GM12892 (cell line): ENCODE results near the gene HUNK.
"Not testable (repeated sequence)": the region's sequence is repeated elsewhere in the genome, so short reads cannot be mapped to it uniquely, and the experiment has no call there.

Experiments used
- POLR2A ChIP-seq: IDR thresholded peaks from 2 replicates; pipeline ENCODE4 v1.6.1; 2011; ENCODE audit warnings: low read depth, low read length, control low read depth
- POLR2AphosphoS5 ChIP-seq: IDR thresholded peaks from 2 replicates; pipeline ENCODE4 v1.6.1; 2011; ENCODE audit warnings: low read depth, low read length, control low read depth

DNA sequence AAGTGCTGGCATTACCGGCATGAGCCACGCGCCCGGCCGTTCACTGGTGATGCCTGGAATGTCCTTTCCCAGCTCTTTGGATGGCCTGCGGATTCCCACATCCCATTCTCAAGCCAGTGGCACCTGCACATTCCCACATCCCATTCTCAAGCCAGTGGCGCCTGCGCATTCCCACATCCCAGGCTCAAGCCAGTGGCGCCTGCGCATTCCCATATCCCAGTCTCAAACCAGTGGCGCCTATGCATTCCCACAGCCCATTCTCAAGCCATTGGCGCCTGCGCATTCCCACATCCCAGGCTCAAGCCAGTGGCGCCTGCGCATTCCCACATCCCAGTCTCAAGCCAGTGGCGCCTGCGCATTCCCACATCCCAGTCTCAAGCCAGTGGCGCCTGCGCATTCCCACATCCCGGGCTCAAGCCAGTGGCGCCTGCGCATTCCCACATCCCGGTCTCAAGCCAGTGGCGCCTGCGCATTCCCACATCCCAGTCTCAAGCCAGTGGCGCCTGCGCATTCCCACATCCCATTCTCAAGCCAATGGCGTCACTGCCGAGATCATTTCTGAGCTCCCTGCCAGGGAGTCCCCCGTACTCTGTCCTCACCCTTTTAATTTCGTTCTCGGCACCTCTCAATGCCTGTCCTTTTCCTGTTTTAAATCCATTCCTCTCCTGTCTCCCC, 74.2 kb downstream of the HUNK start:
- TF ChIP-seq POLR2AphosphoS5, POLR2A: not testable (repeated sequence)
